OCI-LY3 (cell line): Measurements from ENCODE around the gene MBOAT7.
A peak's percentile ranks its signal among the peaks of the same experiment; 100 is the strongest.
"Not testable (repeated sequence)": the region's sequence is repeated elsewhere in the genome, so short reads cannot be mapped to it uniquely, and the experiment has no call there.

ENCODE experiments used
- H2AFZ ChIP-seq: fragments of 200-600, 300-600 bp; shearing (Covaris generic); 2 replicates; pipeline ENCODE4 v1.6.0; 2014; ENCODE audit warnings: antibody characterized with exemption, low read depth, low read length
- H3K27ac ChIP-seq: fragments of 200-600, 300-600 bp; sonication (generic); 2 replicates; pipeline ENCODE4 v1.5.1; 2014; ENCODE audit warnings: mild to moderate bottlenecking, low read length, moderate library complexity, mixed read lengths
- H3K27me3 ChIP-seq: fragments of 200-600, 300-600 bp; sonication (generic); 2 replicates; pipeline ENCODE4 v1.6.1; 2014; ENCODE audit warnings: low read depth, low read length, mixed read lengths
- H3K36me3 ChIP-seq: fragments of 200-600, 300-600 bp; sonication (generic); replicated peaks from 2 replicates; pipeline ENCODE3; 2014; ENCODE audit warnings: low read depth, low read length, mixed read lengths
- H3K4me1 ChIP-seq: fragments of 300-600, 200-600 bp; sonication (generic); 2 replicates; pipeline ENCODE4 v1.6.1; 2014; ENCODE audit warnings: low read length, mixed read lengths
- H3K4me2 ChIP-seq: fragments of 200-600, 300-600 bp; sonication (generic); 2 replicates; pipeline ENCODE4 v1.6.1; 2014; ENCODE audit warnings: low read length, mixed read lengths
- H3K4me3 ChIP-seq: fragments of 300-600, 200-600 bp; sonication (generic); 2 replicates; pipeline ENCODE4 v1.5.1; 2014; ENCODE audit warnings: antibody characterized with exemption, mild to moderate bottlenecking, low read length, moderate library complexity
- H3K79me2 ChIP-seq: fragments of 300-600, 200-600 bp; shearing (Covaris generic); 2 replicates; pipeline ENCODE4 v1.6.1; 2014; ENCODE audit warnings: mild to moderate bottlenecking, low read length, mixed read lengths
- H3K9ac ChIP-seq: fragments of 300-600, 200-600 bp; shearing (Covaris generic); 2 replicates; pipeline ENCODE4 v1.6.0; 2014; ENCODE audit warnings: mild to moderate bottlenecking, low read length, moderate library complexity
- H3K9me3 ChIP-seq: fragments of 200-600, 300-600 bp; shearing (Covaris generic); 2 replicates; pipeline ENCODE4 v1.6.1; 2014; ENCODE audit warnings: low read length, mixed read lengths; ENCODE audit not compliant: insufficient read depth
- H4K20me1 ChIP-seq: fragments of 200-600, 300-600 bp; sonication (generic); 2 replicates; pipeline ENCODE4 v1.6.1; 2016; ENCODE audit warnings: low read length, mixed read lengths; ENCODE audit not compliant: insufficient read depth
- EZH2phosphoT487 ChIP-seq: fragments of 200-600 bp; shearing (Covaris generic); IDR thresholded peaks from 2 replicates; pipeline ENCODE4 v1.6.1; 2018; ENCODE audit warnings: antibody characterized with exemption, mixed run types, low read depth
- TF ChIP-seq, protein P1 (sequence below): fragments of 200-600, 300-600 bp; sonication (generic); IDR thresholded peaks from 2 replicates; pipeline ENCODE4 v1.5.1; 2014; ENCODE audit warnings: antibody characterized with exemption, low read length, low read depth

The MBOAT7 gene

DNA sequence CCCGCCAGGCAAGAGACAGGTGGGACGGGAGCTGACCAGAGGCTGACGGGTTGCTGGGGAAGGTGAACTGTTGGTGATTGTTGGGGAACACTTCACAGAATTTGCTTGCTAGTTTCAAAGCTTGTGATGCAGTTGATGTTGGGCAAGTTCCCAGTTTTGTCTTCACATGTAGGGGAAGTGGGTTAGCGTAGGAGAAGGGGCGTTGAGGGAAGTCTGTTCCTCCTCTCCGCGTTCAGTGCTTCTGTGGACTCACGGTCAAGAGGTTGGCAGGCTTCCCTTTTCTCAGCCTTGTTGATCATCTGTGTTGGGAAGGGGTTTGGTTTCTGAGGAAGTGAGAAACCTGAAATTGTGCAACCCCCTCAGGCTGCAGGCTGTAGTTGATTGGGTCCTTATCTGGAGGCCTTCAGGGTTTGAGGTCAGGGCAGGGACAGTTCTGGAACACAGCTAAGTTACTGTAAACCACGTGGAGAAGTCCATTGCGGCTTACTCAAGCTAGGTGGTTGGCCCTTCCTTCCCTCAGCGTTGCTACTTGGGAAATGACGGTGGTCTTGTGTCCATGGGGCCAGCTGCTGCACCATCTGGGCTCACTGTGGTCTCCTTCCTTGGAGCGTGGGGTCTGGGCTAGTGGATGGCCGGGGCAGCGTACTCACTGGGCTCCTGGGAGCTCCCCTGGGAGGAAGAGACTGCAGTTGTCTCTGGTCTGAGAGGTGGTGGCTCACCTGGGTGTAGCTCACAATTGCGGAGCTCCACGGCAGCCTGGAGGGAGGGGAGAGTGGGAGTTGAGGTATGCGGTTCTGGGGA, 18.8 kb upstream of the MBOAT7 start:
- TF ChIP-seq, protein P1, sequence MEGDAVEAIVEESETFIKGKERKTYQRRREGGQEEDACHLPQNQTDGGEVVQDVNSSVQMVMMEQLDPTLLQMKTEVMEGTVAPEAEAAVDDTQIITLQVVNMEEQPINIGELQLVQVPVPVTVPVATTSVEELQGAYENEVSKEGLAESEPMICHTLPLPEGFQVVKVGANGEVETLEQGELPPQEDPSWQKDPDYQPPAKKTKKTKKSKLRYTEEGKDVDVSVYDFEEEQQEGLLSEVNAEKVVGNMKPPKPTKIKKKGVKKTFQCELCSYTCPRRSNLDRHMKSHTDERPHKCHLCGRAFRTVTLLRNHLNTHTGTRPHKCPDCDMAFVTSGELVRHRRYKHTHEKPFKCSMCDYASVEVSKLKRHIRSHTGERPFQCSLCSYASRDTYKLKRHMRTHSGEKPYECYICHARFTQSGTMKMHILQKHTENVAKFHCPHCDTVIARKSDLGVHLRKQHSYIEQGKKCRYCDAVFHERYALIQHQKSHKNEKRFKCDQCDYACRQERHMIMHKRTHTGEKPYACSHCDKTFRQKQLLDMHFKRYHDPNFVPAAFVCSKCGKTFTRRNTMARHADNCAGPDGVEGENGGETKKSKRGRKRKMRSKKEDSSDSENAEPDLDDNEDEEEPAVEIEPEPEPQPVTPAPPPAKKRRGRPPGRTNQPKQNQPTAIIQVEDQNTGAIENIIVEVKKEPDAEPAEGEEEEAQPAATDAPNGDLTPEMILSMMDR, result no peak
- no peak for TF ChIP-seq EZH2phosphoT487
- Histone ChIP-seq H4K20me1 (peaks cover 80% of the 10 kb centered on the region), H3K4me2 (peak overlapping the region; percentile 54), H3K9me3 (no peaks in the 10 kb centered on the region), H3K79me2 (peaks cover 51% of the 10 kb centered on the region), H3K36me3 (peaks cover 68% of the 10 kb centered on the region), H3K27ac (peak overlapping the region; percentile 73), H3K27me3 (no peaks in the 10 kb centered on the region), H3K4me1 (peaks cover 56% of the 10 kb centered on the region), H3K9ac (peak overlapping the region; percentile 33; the same call in 1 of the 2 replicates), H2AFZ (no peak overlapping the region), H3K4me3 (peak overlapping the region; percentile 28; the same call in 1 of the 2 replicates)

DNA sequence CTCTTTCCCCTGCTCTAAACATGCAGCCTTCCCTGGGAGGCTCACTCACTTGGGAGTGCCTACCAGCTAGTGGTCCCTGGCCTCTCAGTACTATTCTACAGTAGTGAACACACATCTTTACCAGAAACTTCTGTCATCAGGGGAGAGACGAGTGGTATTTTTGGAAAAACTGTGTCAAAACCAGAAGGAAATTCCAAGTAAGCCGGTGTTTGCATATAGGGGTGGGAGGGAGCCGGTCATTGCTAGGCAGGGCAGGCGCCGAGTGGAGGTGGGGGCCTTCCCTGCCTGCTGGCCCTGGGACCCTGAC, 18.2 kb upstream of the MBOAT7 start:
- Histone ChIP-seq H3K27me3 (no peaks in the 10 kb centered on the region), H3K79me2 (peaks cover 56% of the 10 kb centered on the region), H3K4me3 (peak overlapping the region; percentile 28; the same call in 1 of the 2 replicates), H3K4me1 (peaks cover 62% of the 10 kb centered on the region), H3K36me3 (peaks cover 71% of the 10 kb centered on the region), H3K9me3 (no peaks in the 10 kb centered on the region), H3K27ac (peak overlapping the region; percentile 73), H4K20me1 (peaks cover 86% of the 10 kb centered on the region), H3K9ac (peak overlapping the region; percentile 33; the same call in 1 of the 2 replicates), H2AFZ (no peak overlapping the region), H3K4me2 (peak overlapping the region; percentile 54)
- TF ChIP-seq, protein P1, result no peak
- no peak for TF ChIP-seq EZH2phosphoT487

DNA sequence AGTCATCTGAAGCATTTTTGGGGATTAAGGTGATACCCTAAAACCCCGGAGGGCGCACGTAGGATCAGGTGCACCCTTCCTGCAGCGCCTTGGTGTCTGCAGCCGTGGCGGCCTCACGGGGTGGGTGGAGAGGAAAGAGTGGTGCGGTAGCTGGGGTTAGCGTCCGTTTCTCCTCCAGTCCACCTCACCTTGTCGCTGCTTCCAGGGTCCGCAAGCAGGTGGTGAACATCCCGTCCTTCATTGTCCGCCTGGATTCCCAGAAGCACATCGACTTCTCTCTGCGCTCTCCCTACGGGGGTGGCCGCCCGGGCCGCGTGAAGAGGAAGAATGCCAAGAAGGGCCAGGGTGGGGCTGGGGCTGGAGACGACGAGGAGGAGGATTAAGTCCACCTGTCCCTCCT, 17.8 kb upstream of the MBOAT7 start:
- peak overlapping the region; percentile 54 for H3K4me2 ChIP-seq
- not testable (repeated sequence) for H3K27me3 ChIP-seq, H3K9me3 ChIP-seq, H3K4me3 ChIP-seq, H3K9ac ChIP-seq, H2AFZ ChIP-seq
- H3K79me2 ChIP-seq, result peaks cover 61% of the 10 kb centered on the region
- peaks cover 90% of the 10 kb centered on the region for H4K20me1 ChIP-seq
- peak overlapping the region; percentile 73; the same call in 1 of the 2 replicates for H3K27ac ChIP-seq
- peaks cover 75% of the 10 kb centered on the region for H3K36me3 ChIP-seq
- peaks cover 66% of the 10 kb centered on the region for H3K4me1 ChIP-seq

DNA sequence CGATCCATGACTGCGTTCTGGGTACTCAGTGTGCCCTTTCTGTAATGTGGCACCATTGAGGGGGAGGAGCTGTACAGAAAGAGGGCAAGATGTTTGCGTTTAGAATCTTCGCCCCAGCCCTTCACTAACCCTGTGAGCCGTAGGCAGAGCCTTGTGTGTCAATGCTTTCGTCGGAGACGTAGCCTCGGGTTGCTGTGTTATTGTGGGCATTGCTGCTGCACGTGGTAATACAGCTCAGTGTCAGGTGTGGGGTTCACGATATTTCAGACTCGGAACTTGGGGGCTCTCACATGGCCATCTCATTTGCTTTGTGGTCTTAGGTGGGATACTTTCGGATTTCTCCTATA, 17.4 kb upstream of the MBOAT7 start:
- Histone ChIP-seq H3K27me3 (no peaks in the 10 kb centered on the region), H3K36me3 (peaks cover 79% of the 10 kb centered on the region), H3K9me3 (no peaks in the 10 kb centered on the region), H3K4me1 (peaks cover 70% of the 10 kb centered on the region), H3K9ac (no peak overlapping the region), H3K79me2 (peaks cover 64% of the 10 kb centered on the region), H4K20me1 (peaks cover 94% of the 10 kb centered on the region), H3K4me3 (no peak overlapping the region), H2AFZ (no peak overlapping the region), H3K4me2 (peak overlapping the region; percentile 54), H3K27ac (no peak overlapping the region)
- TF ChIP-seq, protein P1, result no peak
- TF ChIP-seq EZH2phosphoT487, result no peak
